CD4-positive, CD25-positive, alpha-beta regulatory T cell (primary cell): ENCODE results near the gene SLC9A8. TPM values are rescaled to one million over a fixed set of nuclear protein-coding genes. Genes with fewer than 3 reads are reported as not detected.

Experiments used
- ATAC-seq, 2 donors: fragments of 150-1000 bp; cut with Tn5 transposase; one replicate each; pipeline ENCODE4 v1.10.0; 2021; ENCODE audit warnings: low read depth in 2 of 2, moderate number of reproducible peaks in 2 of 2, moderate library complexity in 1 of 2
- DNase-seq, 3 donors: peaks; one replicate each; pipeline versions ENCODE4 v3.0.0 to v3.0.0-alpha.2; 2012 to 2022; ENCODE audit warnings: mixed read lengths in 1 of 3
- H3K27ac ChIP-seq: one replicate; pipeline ENCODE4 v1.7.0; 2013; ENCODE audit warnings: mild to moderate bottlenecking, low read length; ENCODE audit not compliant: insufficient read depth, poor library complexity, severe bottlenecking
- H3K27me3 ChIP-seq: one replicate; pipeline ENCODE4 v1.7.0; 2013; ENCODE audit warnings: low read length; ENCODE audit not compliant: control insufficient read depth, insufficient read depth
- H3K36me3 ChIP-seq: one replicate; pipeline ENCODE4 v1.7.0; 2013; ENCODE audit warnings: mild to moderate bottlenecking, low read length, moderate library complexity; ENCODE audit not compliant: control insufficient read depth, insufficient read depth
- H3K4me1 ChIP-seq: 2 replicates; pipeline ENCODE4 v1.7.0; 2013; ENCODE audit warnings: mild to moderate bottlenecking, low read length; ENCODE audit not compliant: insufficient read depth, control insufficient read depth, poor library complexity, severe bottlenecking
- H3K4me3 ChIP-seq: one replicate; pipeline ENCODE4 v1.7.0; 2013; ENCODE audit warnings: low read depth, mild to moderate bottlenecking, low read length, moderate library complexity
- H3K9me3 ChIP-seq, 2 experiments: 1 replicate in 1 of 2; 2 replicates in 1 of 2; pipeline ENCODE4 v1.7.0; 2013; ENCODE audit warnings: low read length in 2 of 2, mild to moderate bottlenecking in 1 of 2, moderate library complexity in 1 of 2; ENCODE audit not compliant: control insufficient read depth in 2 of 2
- H3K27ac Mint-ChIP-seq, 3 donors: one replicate each; pipeline ENCODE4 v1.8.0; 2020 to 2022; ENCODE audit warnings: mild to moderate bottlenecking in 3 of 3, mixed read lengths in 3 of 3, moderate library complexity in 2 of 3
- H3K27me3 Mint-ChIP-seq: one replicate; pipeline ENCODE4 v1.8.0; 2022; ENCODE audit warnings: mild to moderate bottlenecking, mixed read lengths
- H3K36me3 Mint-ChIP-seq: one replicate; pipeline ENCODE4 v1.8.0; 2020; ENCODE audit warnings: mixed read lengths
- H3K4me1 Mint-ChIP-seq, 4 donors: one replicate each; pipeline ENCODE4 v1.8.0; 2020 to 2022; ENCODE audit warnings: mixed read lengths in 4 of 4, mild to moderate bottlenecking in 1 of 4
- H3K4me3 Mint-ChIP-seq, 4 donors: one replicate each; pipeline ENCODE4 v1.8.0; 2020 to 2022; ENCODE audit warnings: mild to moderate bottlenecking in 4 of 4, mixed read lengths in 4 of 4, moderate library complexity in 3 of 4
- H3K9me3 Mint-ChIP-seq, 7 donors: one replicate each; pipeline ENCODE4 v1.8.0; 2020 to 2022; ENCODE audit warnings: mixed read lengths in 7 of 7, mild to moderate bottlenecking in 3 of 7, moderate library complexity in 2 of 7
- polyA plus RNA-seq, 4 donors: library from polyadenylated mRNA; unstranded; fragments of 300-500 nt; fragmentation: Illumina TruSeq; gene quantifications; one replicate each; pipeline ENCODE4 v1.2.3, GENCODE V29; 2021
- total RNA-seq: library from RNA; stranded (reverse); gene quantifications from one replicate; pipeline ENCODE4 v1.2.3, GENCODE V29; 2022

Gene SLC9A8
- total and polyA plus RNA-seq, 5 donors from 2014 or later: 4.9 to 47.4 (median 7.0) TPM

GRCh38 chr20:49790077-49790798, 22.4 kb upstream of the SLC9A8 start:
- no peaks in the 10 kb centered on the region for H3K27me3 ChIP-seq
- no peaks in the 10 kb centered on the region for H3K36me3 ChIP-seq
- peaks cover 4% of the 10 kb centered on the region for H3K4me1 ChIP-seq
- no peaks in the 10 kb centered on the region for H3K9me3 ChIP-seq
- Mint-ChIP-seq H3K9me3 (no peaks in the 10 kb centered on the region), H3K4me3 (no peak overlapping the region), H3K27me3 (no peaks in the 10 kb centered on the region), H3K36me3 (peaks cover 3% of the 10 kb centered on the region), H3K4me1 (peaks cover 6 to 19% (median 11%) of the 10 kb centered on the region in 4 donors), H3K27ac (peak overlapping the region in 2 of 3 donors; percentile 32 to 52)
- ATAC-seq (no peak), DNase-seq (no peak)
- no peak overlapping the region for H3K27ac ChIP-seq
- H3K4me3 ChIP-seq: no peak overlapping the region

- no peak overlapping the region for H3K27ac Mint-ChIP-seq
Observed at GRCh38 chr20:49791165-49791564, 21.5 kb upstream of the SLC9A8 start.

GRCh38 chr20:49792006-49792405, 20.6 kb upstream of the SLC9A8 start:
- Histone ChIP-seq H3K4me1 (peaks cover 4% of the 10 kb centered on the region), H3K36me3 (no peaks in the 10 kb centered on the region), H3K4me3 (no peak overlapping the region), H3K27ac (no peak overlapping the region), H3K27me3 (no peaks in the 10 kb centered on the region), H3K9me3 (no peaks in the 10 kb centered on the region)
- Mint-ChIP-seq H3K27me3 (peaks cover 5% of the 10 kb centered on the region), H3K36me3 (peaks cover 3% of the 10 kb centered on the region), H3K4me3 (no peak overlapping the region), H3K9me3 (no peaks in the 10 kb centered on the region), H3K27ac (no peak overlapping the region), H3K4me1 (peaks cover 6 to 11% (median 10%) of the 10 kb centered on the region in 4 donors)
- DNase-seq: no peak
- ATAC-seq: no peak

More at GRCh38 chr20:49791165-49791564, 21.5 kb upstream of the SLC9A8 start:
- H3K36me3 Mint-ChIP-seq: peaks cover 3% of the 10 kb centered on the region
- H3K4me1 Mint-ChIP-seq: peaks cover 6 to 12% (median 12%) of the 10 kb centered on the region in 4 donors
- H3K27me3 Mint-ChIP-seq: peaks cover under 1% of the 10 kb centered on the region
- Histone ChIP-seq H3K27me3 (no peaks in the 10 kb centered on the region), H3K9me3 (no peaks in the 10 kb centered on the region), H3K4me3 (no peak overlapping the region), H3K4me1 (peaks cover 4% of the 10 kb centered on the region), H3K27ac (no peak overlapping the region), H3K36me3 (no peaks in the 10 kb centered on the region)
- DNase-seq: no peak
- H3K9me3 Mint-ChIP-seq: no peaks in the 10 kb centered on the region
- ATAC-seq: no peak
- H3K4me3 Mint-ChIP-seq: no peak overlapping the region

- no peaks in the 10 kb centered on the region for H3K27me3 ChIP-seq
- Mint-ChIP-seq H3K9me3 (no peaks in the 10 kb centered on the region), H3K36me3 (peaks cover 3% of the 10 kb centered on the region)
Observed at GRCh38 chr20:49792611-49793010, 20.0 kb upstream of the SLC9A8 start.

GRCh38 chr20:49794336-49795134, 18.1 kb upstream of the SLC9A8 start:
- Histone ChIP-seq H3K4me1 (peaks cover 4% of the 10 kb centered on the region), H3K4me3 (no peak overlapping the region), H3K27me3 (no peaks in the 10 kb centered on the region), H3K36me3 (no peaks in the 10 kb centered on the region), H3K9me3 (no peaks in the 10 kb centered on the region), H3K27ac (no peak overlapping the region)
- peaks cover 5% of the 10 kb centered on the region for H3K27me3 Mint-ChIP-seq
- H3K4me1 Mint-ChIP-seq: peaks cover 6 to 12% (median 10%) of the 10 kb centered on the region in 4 donors
- ATAC-seq (peak; percentile 71 to 76), DNase-seq (peak in 1 of 3 donors; percentile 46)
- H3K27ac Mint-ChIP-seq: peak overlapping the region in 2 of 3 donors; percentile 25 to 47
- peaks cover 3% of the 10 kb centered on the region for H3K36me3 Mint-ChIP-seq
- H3K4me3 Mint-ChIP-seq: peak overlapping the region in 1 of 4 donors; percentile 32
- H3K9me3 Mint-ChIP-seq: no peaks in the 10 kb centered on the region

More at GRCh38 chr20:49792611-49793010, 20.0 kb upstream of the SLC9A8 start:
- H3K27ac ChIP-seq: no peak overlapping the region
- H3K4me1 ChIP-seq: peaks cover 4% of the 10 kb centered on the region
- no peaks in the 10 kb centered on the region for H3K36me3 ChIP-seq
- no peak for DNase-seq
- no peak for ATAC-seq
- H3K4me3 ChIP-seq: no peak overlapping the region
- H3K4me1 Mint-ChIP-seq: peaks cover 6 to 11% (median 9%) of the 10 kb centered on the region in 4 donors
- no peak overlapping the region for H3K27ac Mint-ChIP-seq
- H3K27me3 Mint-ChIP-seq: peaks cover 5% of the 10 kb centered on the region
- no peaks in the 10 kb centered on the region for H3K9me3 ChIP-seq
- no peak overlapping the region for H3K4me3 Mint-ChIP-seq

GRCh38 chr20:49795135-49795424, 17.5 kb upstream of the SLC9A8 start:
- H3K4me1 ChIP-seq: peaks cover 4% of the 10 kb centered on the region
- H3K36me3 ChIP-seq: no peaks in the 10 kb centered on the region
- H3K27ac ChIP-seq: no peak overlapping the region
- peaks cover 3% of the 10 kb centered on the region for H3K36me3 Mint-ChIP-seq
- H3K27me3 Mint-ChIP-seq: peaks cover 5% of the 10 kb centered on the region
- H3K27ac Mint-ChIP-seq: peak overlapping the region in 2 of 3 donors; percentile 25 to 47
- H3K9me3 Mint-ChIP-seq: no peaks in the 10 kb centered on the region
- H3K9me3 ChIP-seq: no peaks in the 10 kb centered on the region
- H3K4me1 Mint-ChIP-seq: peaks cover 6 to 12% (median 12%) of the 10 kb centered on the region in 4 donors
- ATAC-seq (no peak), DNase-seq (no peak)
- H3K4me3 Mint-ChIP-seq: peak overlapping the region in 1 of 4 donors; percentile 32
- H3K27me3 ChIP-seq: no peaks in the 10 kb centered on the region
- no peak overlapping the region for H3K4me3 ChIP-seq

- ATAC-seq: no peak
- no peaks in the 10 kb centered on the region for H3K9me3 ChIP-seq
- no peak overlapping the region for H3K27ac ChIP-seq
- no peaks in the 10 kb centered on the region for H3K9me3 Mint-ChIP-seq
- H3K4me1 Mint-ChIP-seq: peaks cover 15 to 27% (median 22%) of the 10 kb centered on the region in 4 donors
- peaks cover 5% of the 10 kb centered on the region for H3K27me3 Mint-ChIP-seq
- no peak for DNase-seq
- H3K36me3 ChIP-seq: no peaks in the 10 kb centered on the region
- peaks cover 16% of the 10 kb centered on the region for H3K4me1 ChIP-seq
- peak overlapping the region in 1 of 3 donors; percentile 41 for H3K27ac Mint-ChIP-seq
- H3K27me3 ChIP-seq: no peaks in the 10 kb centered on the region
- no peak overlapping the region for H3K4me3 Mint-ChIP-seq
- H3K36me3 Mint-ChIP-seq: no peaks in the 10 kb centered on the region
- no peak overlapping the region for H3K4me3 ChIP-seq
Observed at GRCh38 chr20:49796600-49797343, 15.9 kb upstream of the SLC9A8 start.
